H9 (cell line): ENCODE data around the gene CMTM4. TPM values are rescaled to one million over a fixed set of nuclear protein-coding genes. Genes with fewer than 3 reads are reported as not detected.

Experiments used
- DNase-seq: peaks from one replicate; pipeline ENCODE4 v3.0.0-alpha.2; 2017
- H2AFZ ChIP-seq: one replicate; pipeline ENCODE4 v1.6.1; 2013; ENCODE audit warnings: mild to moderate bottlenecking, low read length, control low read depth, moderate library complexity
- H2AK5ac ChIP-seq: 2 replicates; pipeline ENCODE4 v1.6.1; 2013; ENCODE audit warnings: low read length, control low read depth, mixed read lengths; ENCODE audit not compliant: insufficient read length
- H2BK120ac ChIP-seq: one replicate; pipeline ENCODE4 v1.6.1; 2013; ENCODE audit warnings: low read depth, mild to moderate bottlenecking, low read length, control low read depth, inconsistent platforms; ENCODE audit not compliant: poor library complexity, severe bottlenecking
- H2BK12ac ChIP-seq: 2 replicates; pipeline ENCODE4 v1.6.1; 2013; ENCODE audit warnings: low read length, control low read depth, mixed read lengths, low read depth; ENCODE audit not compliant: insufficient read length
- H2BK15ac ChIP-seq: 2 replicates; pipeline ENCODE4 v1.6.1; 2013; ENCODE audit warnings: low read depth, low read length, control low read depth
- H2BK20ac ChIP-seq: one replicate; pipeline ENCODE4 v1.6.1; 2013; ENCODE audit warnings: low read depth, mild to moderate bottlenecking, low read length, control low read depth, inconsistent platforms; ENCODE audit not compliant: poor library complexity, severe bottlenecking
- H2BK5ac ChIP-seq: 2 replicates; pipeline ENCODE4 v1.6.1; 2013; ENCODE audit warnings: low read length, control low read depth, mixed read lengths; ENCODE audit not compliant: insufficient read length
- H3K14ac ChIP-seq: 2 replicates; pipeline ENCODE4 v1.6.1; 2013; ENCODE audit warnings: low read length, control low read depth; ENCODE audit not compliant: insufficient read depth
- H3K18ac ChIP-seq: 2 replicates; pipeline ENCODE4 v1.6.1; 2013; ENCODE audit warnings: low read depth, mild to moderate bottlenecking, mixed read lengths, low read length, control low read depth; ENCODE audit not compliant: insufficient read length
- H3K23ac ChIP-seq: 2 replicates; pipeline ENCODE4 v1.6.1; 2013; ENCODE audit warnings: low read length, control low read depth, mixed read lengths, low read depth; ENCODE audit not compliant: insufficient read length
- H3K23me2 ChIP-seq: 2 replicates; pipeline ENCODE4 v1.6.1; 2013; ENCODE audit warnings: low read depth, mild to moderate bottlenecking, mixed read lengths, low read length, control low read depth; ENCODE audit not compliant: insufficient read length, poor library complexity, severe bottlenecking
- H3K27ac ChIP-seq: 2 replicates; pipeline ENCODE4 v1.5.1; 2013; ENCODE audit warnings: low read length, control low read depth, mixed read lengths, low read depth; ENCODE audit not compliant: insufficient read length
- H3K27me3 ChIP-seq: 2 replicates; pipeline ENCODE4 v1.6.1; 2013; ENCODE audit warnings: low read length, control low read depth, inconsistent platforms; ENCODE audit not compliant: insufficient read depth
- H3K4ac ChIP-seq: 2 replicates; pipeline ENCODE4 v1.6.1; 2013; ENCODE audit warnings: low read depth, mild to moderate bottlenecking, control low read depth, inconsistent platforms, low read length, moderate library complexity
- H3K4me1 ChIP-seq: 2 replicates; pipeline ENCODE4 v1.6.1; 2013; ENCODE audit warnings: low read length, control low read depth, inconsistent platforms; ENCODE audit not compliant: insufficient read depth
- H3K4me2 ChIP-seq: 2 replicates; pipeline ENCODE4 v1.6.1; 2013; ENCODE audit warnings: low read length, control low read depth, mixed read lengths; ENCODE audit not compliant: insufficient read length, insufficient read depth
- H3K56ac ChIP-seq: 2 replicates; pipeline ENCODE4 v1.6.1; 2013; ENCODE audit warnings: low read depth, mild to moderate bottlenecking, mixed read lengths, low read length, control low read depth; ENCODE audit not compliant: insufficient read length
- H3K79me1 ChIP-seq: 2 replicates; pipeline ENCODE4 v1.6.1; 2013; ENCODE audit warnings: low read depth, mild to moderate bottlenecking, moderate library complexity, low read length, control low read depth, inconsistent platforms; ENCODE audit not compliant: insufficient read depth, poor library complexity, severe bottlenecking
- H3K79me2 ChIP-seq: 2 replicates; pipeline ENCODE4 v1.6.1; 2013; ENCODE audit warnings: low read length, control low read depth, inconsistent platforms; ENCODE audit not compliant: insufficient read depth
- H3K9ac ChIP-seq: 2 replicates; pipeline ENCODE4 v1.6.1; 2013; ENCODE audit warnings: low read length, control low read depth, mixed read lengths; ENCODE audit not compliant: insufficient read length; ENCODE audit errors: extremely low read depth
- H3K9me3 ChIP-seq: one replicate; pipeline ENCODE4 v1.6.1; 2013; ENCODE audit warnings: low read depth, low read length, inconsistent platforms; ENCODE audit not compliant: control insufficient read depth
- H3T11ph ChIP-seq: one replicate; pipeline ENCODE4 v1.6.1; 2013; ENCODE audit warnings: mild to moderate bottlenecking, low read length, control low read depth, inconsistent platforms
- H4K20me1 ChIP-seq: one replicate; pipeline ENCODE4 v1.6.1; 2013; ENCODE audit not compliant: control insufficient read depth, insufficient read length, insufficient read depth
- H4K5ac ChIP-seq: 2 replicates; pipeline ENCODE4 v1.6.1; 2013; ENCODE audit warnings: low read depth, mild to moderate bottlenecking, mixed read lengths, low read length, control low read depth; ENCODE audit not compliant: insufficient read length
- H4K8ac ChIP-seq: replicated peaks from 2 replicates; pipeline ENCODE4 v1.6.1; 2013; ENCODE audit warnings: low read length, control low read depth, mixed read lengths, low read depth; ENCODE audit not compliant: insufficient read length
- H4K91ac ChIP-seq: 2 replicates; pipeline ENCODE4 v1.6.1; 2013; ENCODE audit warnings: low read depth, mild to moderate bottlenecking, moderate library complexity, mixed read lengths, low read length, control low read depth; ENCODE audit not compliant: insufficient read length
- H3K27ac Mint-ChIP-seq, 3 experiments: 2 replicates in 2 of 3; 3 replicates in 1 of 3; pipeline ENCODE4 v1.8.0; 2020 to 2021; ENCODE audit warnings: mixed read lengths in 3 of 3, mild to moderate bottlenecking in 1 of 3, moderate library complexity in 1 of 3
- H3K27me3 Mint-ChIP-seq: 2 replicates; pipeline ENCODE4 v1.8.0; 2021; ENCODE audit warnings: low read depth, mild to moderate bottlenecking, moderate library complexity, mixed read lengths
- H3K36me3 Mint-ChIP-seq, 3 experiments: 2 replicates in 2 of 3; 3 replicates in 1 of 3; pipeline ENCODE4 v1.8.0; 2020 to 2021; ENCODE audit warnings: low read depth in 3 of 3, mixed read lengths in 3 of 3; ENCODE audit not compliant: insufficient read depth in 1 of 3
- H3K4me1 Mint-ChIP-seq, 2 experiments: 2 replicates each; pipeline ENCODE4 v1.8.0; 2020; ENCODE audit warnings: mixed read lengths in 2 of 2
- H3K4me3 Mint-ChIP-seq, 2 experiments: 2 replicates in 1 of 2; 3 replicates in 1 of 2; pipeline ENCODE4 v1.8.0; 2020 to 2021; ENCODE audit warnings: mild to moderate bottlenecking in 2 of 2, mixed read lengths in 2 of 2, moderate library complexity in 1 of 2
- H3K9me3 Mint-ChIP-seq, 2 experiments: 2 replicates in 1 of 2; 3 replicates in 1 of 2; pipeline ENCODE4 v1.8.0; 2020; ENCODE audit warnings: mild to moderate bottlenecking in 2 of 2, mixed read lengths in 2 of 2, moderate library complexity in 1 of 2
- WGBS: extraction: QIAGEN DNeasy Blood & Tissue Kit; methylation state at CpG from one replicate; pipeline ENCODE4 v1.1.7; 2013; ENCODE audit warnings: missing lambda C conversion rate, low lambda C conversion rate, mixed read lengths; ENCODE audit not compliant: insufficient read length; ENCODE audit errors: extremely low coverage; 5-methylcytosine and 5-hydroxymethylcytosine counted together
- total RNA-seq: library from RNA; stranded (reverse); gene quantifications from 2 replicates; pipeline ENCODE4 v1.2.1, GENCODE V29; 2021
- TF ChIP-seq, protein P1 (sequence below): fragments of 200-600 bp; sonication (generic); conservative IDR thresholded peaks from 3 replicates; pipeline ENCODE4 v1.8.0; 2021; ENCODE audit warnings: antibody characterized with exemption, mild to moderate bottlenecking

Gene CMTM4
- total RNA-seq, 1 experiment from 2014 or later = 40.5 TPM

DNA sequence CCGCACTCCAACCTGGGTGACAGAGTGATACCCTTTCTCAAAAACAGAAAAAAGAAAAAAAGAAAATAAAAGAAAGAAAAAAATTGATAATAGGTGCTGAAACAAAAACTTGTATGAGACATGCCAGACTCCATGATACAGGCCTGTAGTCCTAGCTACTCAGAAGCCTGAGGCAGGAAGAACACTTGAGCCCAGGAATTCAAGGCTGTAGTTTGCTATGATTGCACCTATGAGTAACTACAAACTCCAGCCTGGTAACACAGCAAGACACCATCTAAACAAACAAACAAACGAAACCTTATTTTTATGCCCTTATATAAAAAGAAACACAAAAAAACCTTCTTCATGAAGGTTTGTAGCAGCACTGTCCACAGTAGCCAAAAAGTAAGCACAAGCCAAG is 5.0 kb upstream of the CMTM4 start:
- H3K9ac ChIP-seq = no peak overlapping the region
- no peaks in the 10 kb centered on the region for H3K4me1 ChIP-seq
- Mint-ChIP-seq H3K4me3 (no peak overlapping the region), H3K27ac (no peak overlapping the region), H3K9me3 (no peaks in the 10 kb centered on the region; a peak in 1 of 5 replicates), H3K36me3 (no peaks in the 10 kb centered on the region), H3K4me1 (peaks cover 9 to 11% of the 10 kb centered on the region in 2 experiments), H3K27me3 (peaks cover 18% of the 10 kb centered on the region)
- DNase-seq = no peak
- no peak overlapping the region for H4K91ac ChIP-seq
- H3K4me2 ChIP-seq = no peak overlapping the region
- no peak overlapping the region for H3K14ac ChIP-seq
- no peak overlapping the region for H2BK12ac ChIP-seq
- no peaks in the 10 kb centered on the region for H4K20me1 ChIP-seq
- H3K23me2 ChIP-seq = no peaks in the 10 kb centered on the region
- no peak overlapping the region for H3T11ph ChIP-seq
- no peak overlapping the region for H3K56ac ChIP-seq
- H3K79me2 ChIP-seq = no peaks in the 10 kb centered on the region
- H3K27ac ChIP-seq = no peak overlapping the region
- no peak overlapping the region for H2BK20ac ChIP-seq
- H3K27me3 ChIP-seq = no peaks in the 10 kb centered on the region
- H3K79me1 ChIP-seq = no peaks in the 10 kb centered on the region
- H3K18ac ChIP-seq = no peak overlapping the region
- H2BK120ac ChIP-seq = no peak overlapping the region
- no peaks in the 10 kb centered on the region for H3K9me3 ChIP-seq
- H2BK5ac ChIP-seq = no peak overlapping the region
- H3K23ac ChIP-seq = no peak overlapping the region
- WGBS = no CpG with 5 or more reads among the region's 2 CpGs
- no peak overlapping the region for H4K8ac ChIP-seq
- H2AK5ac ChIP-seq = no peak overlapping the region
- TF ChIP-seq, protein P1, sequence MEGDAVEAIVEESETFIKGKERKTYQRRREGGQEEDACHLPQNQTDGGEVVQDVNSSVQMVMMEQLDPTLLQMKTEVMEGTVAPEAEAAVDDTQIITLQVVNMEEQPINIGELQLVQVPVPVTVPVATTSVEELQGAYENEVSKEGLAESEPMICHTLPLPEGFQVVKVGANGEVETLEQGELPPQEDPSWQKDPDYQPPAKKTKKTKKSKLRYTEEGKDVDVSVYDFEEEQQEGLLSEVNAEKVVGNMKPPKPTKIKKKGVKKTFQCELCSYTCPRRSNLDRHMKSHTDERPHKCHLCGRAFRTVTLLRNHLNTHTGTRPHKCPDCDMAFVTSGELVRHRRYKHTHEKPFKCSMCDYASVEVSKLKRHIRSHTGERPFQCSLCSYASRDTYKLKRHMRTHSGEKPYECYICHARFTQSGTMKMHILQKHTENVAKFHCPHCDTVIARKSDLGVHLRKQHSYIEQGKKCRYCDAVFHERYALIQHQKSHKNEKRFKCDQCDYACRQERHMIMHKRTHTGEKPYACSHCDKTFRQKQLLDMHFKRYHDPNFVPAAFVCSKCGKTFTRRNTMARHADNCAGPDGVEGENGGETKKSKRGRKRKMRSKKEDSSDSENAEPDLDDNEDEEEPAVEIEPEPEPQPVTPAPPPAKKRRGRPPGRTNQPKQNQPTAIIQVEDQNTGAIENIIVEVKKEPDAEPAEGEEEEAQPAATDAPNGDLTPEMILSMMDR = no peak
- H4K5ac ChIP-seq = no peak overlapping the region
- H3K4ac ChIP-seq = no peak overlapping the region
- no peak overlapping the region for H2BK15ac ChIP-seq
- H2AFZ ChIP-seq = no peak overlapping the region
